HG02970 (cell line): Measurements from ENCODE around the gene TMEM63C.

Experiments
- ATAC-seq: cut with Tn5 transposase; IDR thresholded peaks from one replicate; pipeline ENCODE4 v1.9.1; 2021; ENCODE audit warnings: mild to moderate bottlenecking, moderate library complexity, moderate number of reproducible peaks; ENCODE audit not compliant: unreplicated experiment, low FRiP score

The TMEM63C gene

GRCh38 chr14:77181603-77182437, at the start of gene TMEM63C:
TMEM63C (plus strand) TSS chr14:77181798; CDS start chr14:77218814, 37,016 bp downstream.
- no peak for ATAC-seq

- ATAC-seq = no peak
Measured at GRCh38 chr14:77131871-77132486, 49.6 kb upstream of the TMEM63C start.

- ATAC-seq = no peak
Measured at GRCh38 chr14:77133720-77134338, 47.8 kb upstream of the TMEM63C start.

- ATAC-seq = no peak
Measured at GRCh38 chr14:77139022-77139421, 42.6 kb upstream of the TMEM63C start.

- ATAC-seq = no peak
Measured at GRCh38 chr14:77139540-77140358, 41.8 kb upstream of the TMEM63C start.

GRCh38 chr14:77140359-77141213, 41.0 kb upstream of the TMEM63C start:
- ATAC-seq = no peak

GRCh38 chr14:77141214-77142004, 40.2 kb upstream of the TMEM63C start, which contains the start of gene ZDHHC22:
ZDHHC22 (minus strand) TSS chr14:77141791; CDS start chr14:77139738, 2,053 bp downstream.
- no peak for ATAC-seq

- no peak for ATAC-seq
Measured at GRCh38 chr14:77142005-77142800, 39.4 kb upstream of the TMEM63C start.

GRCh38 chr14:77143071-77143470, 38.5 kb upstream of the TMEM63C start:
- no peak for ATAC-seq

GRCh38 chr14:77144412-77145115, 37.0 kb upstream of the TMEM63C start:
- ATAC-seq = no peak

GRCh38 chr14:77145975-77146740, 35.4 kb upstream of the TMEM63C start:
- ATAC-seq = no peak

GRCh38 chr14:77148510-77149231, 32.9 kb upstream of the TMEM63C start:
- ATAC-seq = no peak

- ATAC-seq = no peak
Measured at GRCh38 chr14:77151245-77151644, 30.4 kb upstream of the TMEM63C start.

GRCh38 chr14:77151918-77152588, 29.5 kb upstream of the TMEM63C start:
- ATAC-seq = no peak

- ATAC-seq = no peak
Measured at GRCh38 chr14:77153802-77154201, 27.8 kb upstream of the TMEM63C start.
